CD14-positive monocyte (primary cell): ENCODE measurements around the gene AK1. TPM values are rescaled to one million over a fixed set of nuclear protein-coding genes. Genes with fewer than 3 reads are reported as not detected.

Experiments
- DNase-seq, 3 donors: peaks; one replicate each; pipeline ENCODE4 v3.0.0-alpha.2; 2011 to 2022
- H2AFZ ChIP-seq: 2 replicates; pipeline ENCODE4 v1.6.0; 2012; ENCODE audit warnings: mild to moderate bottlenecking, low read depth, low read length, inconsistent platforms; ENCODE audit not compliant: insufficient read depth, poor library complexity, severe bottlenecking
- H3K27ac ChIP-seq, 2 donors: 1 replicate in 1 of 2; 2 replicates in 1 of 2; pipeline ENCODE4 v1.5.1; 2012 to 2013; ENCODE audit warnings: low read length in 2 of 2, control low read depth in 1 of 2, inconsistent platforms in 1 of 2, low read depth in 1 of 2, mild to moderate bottlenecking in 1 of 2
- H3K27me3 ChIP-seq, 2 donors: one replicate each; pipeline versions ENCODE4 v1.6.0 to v1.6.1; 2011 to 2013; ENCODE audit warnings: low read length in 2 of 2; ENCODE audit not compliant: control insufficient read depth in 2 of 2, insufficient read depth in 2 of 2
- H3K36me3 ChIP-seq, 2 donors: replicated peaks in 1 of 2; 1 replicate in 1 of 2; 2 replicates in 1 of 2; pipeline versions ENCODE4 v1.5.1 to v1.6.1; 2012 to 2013; ENCODE audit warnings: low read length in 2 of 2, control low read depth in 1 of 2, inconsistent platforms in 1 of 2, mild to moderate bottlenecking in 1 of 2; ENCODE audit not compliant: insufficient read depth in 2 of 2, control insufficient read depth in 1 of 2
- H3K4me1 ChIP-seq, 2 donors: 1 replicate in 1 of 2; 2 replicates in 1 of 2; pipeline versions ENCODE4 v1.5.1 to v1.6.1; 2012 to 2013; ENCODE audit warnings: low read length in 2 of 2, control low read depth in 1 of 2, inconsistent platforms in 1 of 2, mild to moderate bottlenecking in 1 of 2, moderate library complexity in 1 of 2; ENCODE audit not compliant: insufficient read depth in 2 of 2, control insufficient read depth in 1 of 2
- H3K4me2 ChIP-seq: replicated peaks from 2 replicates; pipeline ENCODE3; 2012; ENCODE audit warnings: low read length, moderate library complexity, mild to moderate bottlenecking; ENCODE audit not compliant: poor library complexity, severe bottlenecking; ENCODE audit errors: extremely low read depth
- H3K4me3 ChIP-seq, 3 experiments: fragments of 200-600 bp in 1 of 3; sonication (generic) in 1 of 3; replicated peaks in 1 of 3; 1 replicate in 2 of 3; 2 replicates in 1 of 3; pipeline ENCODE4 v1.5.1; 2011 to 2013; ENCODE audit warnings: low read length in 3 of 3, mild to moderate bottlenecking in 3 of 3, control low read depth in 2 of 3, low read depth in 2 of 3, inconsistent platforms in 1 of 3, moderate library complexity in 1 of 3
- H3K79me2 ChIP-seq: 2 replicates; pipeline ENCODE4 v1.6.0; 2012; ENCODE audit warnings: mild to moderate bottlenecking, control low read depth, inconsistent platforms, low read length, moderate library complexity; ENCODE audit not compliant: insufficient read depth
- H3K9ac ChIP-seq: 2 replicates; pipeline ENCODE4 v1.6.0; 2017; ENCODE audit warnings: low read length, mild to moderate bottlenecking; ENCODE audit not compliant: insufficient read depth, poor library complexity, severe bottlenecking
- H3K9me3 ChIP-seq, 2 donors: replicated peaks in 1 of 2; 1 replicate in 1 of 2; 2 replicates in 1 of 2; pipeline versions ENCODE4 v1.5.1 to v1.6.1; 2012 to 2013; ENCODE audit warnings: low read length in 2 of 2, control low read depth in 1 of 2; ENCODE audit not compliant: control insufficient read depth in 1 of 2, insufficient read depth in 1 of 2
- H4K20me1 ChIP-seq: 2 replicates; pipeline ENCODE4 v1.6.0; 2012; ENCODE audit warnings: mild to moderate bottlenecking, low read length, control low read depth, moderate library complexity; ENCODE audit not compliant: insufficient read depth
- H3K27ac Mint-ChIP-seq, 7 donors: one replicate each; pipeline ENCODE4 v1.8.0; 2020; ENCODE audit warnings: mild to moderate bottlenecking in 7 of 7, mixed read lengths in 7 of 7, moderate library complexity in 6 of 7, inconsistent platforms in 2 of 7
- H3K27me3 Mint-ChIP-seq, 3 donors: one replicate each; pipeline ENCODE4 v1.8.0; 2021 to 2022; ENCODE audit warnings: low read depth in 3 of 3, mild to moderate bottlenecking in 3 of 3, mixed read lengths in 3 of 3, moderate library complexity in 3 of 3, inconsistent platforms in 1 of 3
- H3K36me3 Mint-ChIP-seq, 2 donors: one replicate each; pipeline ENCODE4 v1.8.0; 2020; ENCODE audit warnings: mixed read lengths in 2 of 2, inconsistent platforms in 1 of 2, mild to moderate bottlenecking in 1 of 2
- H3K4me1 Mint-ChIP-seq: one replicate; pipeline ENCODE4 v1.8.0; 2020; ENCODE audit warnings: mild to moderate bottlenecking, mixed read lengths
- H3K4me3 Mint-ChIP-seq, 2 donors: one replicate each; pipeline ENCODE4 v1.8.0; 2020; ENCODE audit warnings: mild to moderate bottlenecking in 2 of 2, mixed read lengths in 2 of 2, moderate library complexity in 1 of 2
- H3K9me3 Mint-ChIP-seq, 7 donors: one replicate each; pipeline ENCODE4 v1.8.0; 2020 to 2022; ENCODE audit warnings: mixed read lengths in 7 of 7, mild to moderate bottlenecking in 6 of 7, moderate library complexity in 6 of 7, inconsistent platforms in 2 of 7
- WGBS: methylation state at CpG from one replicate; pipeline ENCODE4 v1.1.5; 2013; ENCODE audit warnings: missing lambda C conversion rate; ENCODE audit not compliant: insufficient coverage; 5-methylcytosine and 5-hydroxymethylcytosine counted together
- intact Hi-C, 2 donors: fragments of 100-400 bp; cut with micrococcal nuclease; formaldehyde crosslinking; loops; one replicate each; pipeline versions ENCODE4 v1.15.0 to v1.15.1; 2023
- polyA plus RNA-seq, 3 donors: library from polyadenylated mRNA; depleted of rRNA in 1 of 3; unstranded in 2 of 3; stranded (reverse) in 1 of 3; fragments of 300-500 nt in 2 of 3; fragments of >200 nt in 1 of 3; fragmentation: Illumina TruSeq in 2 of 3; gene quantifications; 1 replicate in 2 of 3; 2 replicates in 1 of 3; pipeline ENCODE4 v1.2.3, GENCODE V29; 2012 to 2021
- TF ChIP-seq, protein P1 (sequence below): fragments of 200-600 bp; IDR thresholded peaks from one replicate; pipeline ENCODE4 v1.8.0; 2022; ENCODE audit warnings: antibody characterized with exemption, mild to moderate bottlenecking

AK1 gene
- polyA plus RNA-seq, 3 donors = 3.5 TPM; not detected in 2

DNA sequence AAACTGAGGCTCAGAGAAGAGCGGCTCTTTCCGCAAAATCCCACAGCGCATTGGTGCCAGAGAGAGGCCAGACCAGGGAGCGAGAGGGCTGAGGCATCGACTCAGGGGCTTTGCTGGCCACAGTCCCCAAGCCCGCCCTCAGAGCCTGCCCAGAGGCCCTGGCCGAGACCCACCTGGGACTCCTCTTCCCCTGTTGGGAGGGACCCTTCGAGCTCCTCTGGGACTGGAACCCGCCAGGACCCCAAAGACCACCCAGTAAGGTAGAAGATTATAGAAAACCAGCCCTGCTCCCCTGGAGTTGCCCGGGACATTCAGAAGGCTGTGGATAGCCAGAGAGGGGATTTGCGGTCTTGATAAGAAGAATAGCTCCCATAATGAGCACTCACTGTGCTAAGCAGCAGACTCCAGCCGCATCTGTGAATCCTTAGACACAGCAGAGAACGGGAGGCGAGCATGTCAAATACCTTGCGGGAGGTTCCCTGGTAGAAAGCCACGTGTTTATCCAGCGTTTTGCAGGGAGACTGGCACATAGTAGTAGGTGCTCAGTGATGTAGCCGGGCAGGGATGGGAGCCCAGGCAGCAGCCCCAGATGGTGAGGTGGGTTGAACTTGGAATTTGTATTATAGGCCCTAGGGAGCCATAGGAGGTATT, 651 bp upstream of the AK1 start:
- TF ChIP-seq, protein P1, sequence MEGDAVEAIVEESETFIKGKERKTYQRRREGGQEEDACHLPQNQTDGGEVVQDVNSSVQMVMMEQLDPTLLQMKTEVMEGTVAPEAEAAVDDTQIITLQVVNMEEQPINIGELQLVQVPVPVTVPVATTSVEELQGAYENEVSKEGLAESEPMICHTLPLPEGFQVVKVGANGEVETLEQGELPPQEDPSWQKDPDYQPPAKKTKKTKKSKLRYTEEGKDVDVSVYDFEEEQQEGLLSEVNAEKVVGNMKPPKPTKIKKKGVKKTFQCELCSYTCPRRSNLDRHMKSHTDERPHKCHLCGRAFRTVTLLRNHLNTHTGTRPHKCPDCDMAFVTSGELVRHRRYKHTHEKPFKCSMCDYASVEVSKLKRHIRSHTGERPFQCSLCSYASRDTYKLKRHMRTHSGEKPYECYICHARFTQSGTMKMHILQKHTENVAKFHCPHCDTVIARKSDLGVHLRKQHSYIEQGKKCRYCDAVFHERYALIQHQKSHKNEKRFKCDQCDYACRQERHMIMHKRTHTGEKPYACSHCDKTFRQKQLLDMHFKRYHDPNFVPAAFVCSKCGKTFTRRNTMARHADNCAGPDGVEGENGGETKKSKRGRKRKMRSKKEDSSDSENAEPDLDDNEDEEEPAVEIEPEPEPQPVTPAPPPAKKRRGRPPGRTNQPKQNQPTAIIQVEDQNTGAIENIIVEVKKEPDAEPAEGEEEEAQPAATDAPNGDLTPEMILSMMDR = no peak
- peak overlapping the region in 1 of 2 donors; percentile 82 for H3K4me3 Mint-ChIP-seq
- Histone ChIP-seq H3K27me3 (peaks cover 6 to 20% of the 10 kb centered on the region in 2 donors), H3K79me2 (no peaks in the 10 kb centered on the region), H3K4me2 (peak overlapping the region; percentile 63), H3K4me1 (peaks cover 3 to 10% of the 10 kb centered on the region in 2 donors), H3K27ac (no peak overlapping the region), H3K9me3 (no peaks in the 10 kb centered on the region), H3K4me3 (peak overlapping the region in 1 of 3 experiments; percentile 46), H3K9ac (no peak overlapping the region), H3K36me3 (no peaks in the 10 kb centered on the region), H2AFZ (no peak overlapping the region), H4K20me1 (no peaks in the 10 kb centered on the region)
- peaks cover 0 to 5% (median 0%) of the 10 kb centered on the region in 7 donors for H3K9me3 Mint-ChIP-seq
- peak overlapping the region in 1 of 7 donors; percentile 54 for H3K27ac Mint-ChIP-seq
- intact Hi-C loops = loop anchor here in 1 of 2 donors (10.0 kb wide), 1 partner anchor 373 kb away; no protein-coding TSS in a partner anchor
- H3K27me3 Mint-ChIP-seq = peaks cover 16 to 25% (median 18%) of the 10 kb centered on the region in 3 donors
- DNase-seq = no peak
- peaks cover 11% of the 10 kb centered on the region for H3K4me1 Mint-ChIP-seq
- no peaks in the 10 kb centered on the region for H3K36me3 Mint-ChIP-seq
- 82% methylated on average over 13 of the region's 18 CpGs for WGBS

DNA sequence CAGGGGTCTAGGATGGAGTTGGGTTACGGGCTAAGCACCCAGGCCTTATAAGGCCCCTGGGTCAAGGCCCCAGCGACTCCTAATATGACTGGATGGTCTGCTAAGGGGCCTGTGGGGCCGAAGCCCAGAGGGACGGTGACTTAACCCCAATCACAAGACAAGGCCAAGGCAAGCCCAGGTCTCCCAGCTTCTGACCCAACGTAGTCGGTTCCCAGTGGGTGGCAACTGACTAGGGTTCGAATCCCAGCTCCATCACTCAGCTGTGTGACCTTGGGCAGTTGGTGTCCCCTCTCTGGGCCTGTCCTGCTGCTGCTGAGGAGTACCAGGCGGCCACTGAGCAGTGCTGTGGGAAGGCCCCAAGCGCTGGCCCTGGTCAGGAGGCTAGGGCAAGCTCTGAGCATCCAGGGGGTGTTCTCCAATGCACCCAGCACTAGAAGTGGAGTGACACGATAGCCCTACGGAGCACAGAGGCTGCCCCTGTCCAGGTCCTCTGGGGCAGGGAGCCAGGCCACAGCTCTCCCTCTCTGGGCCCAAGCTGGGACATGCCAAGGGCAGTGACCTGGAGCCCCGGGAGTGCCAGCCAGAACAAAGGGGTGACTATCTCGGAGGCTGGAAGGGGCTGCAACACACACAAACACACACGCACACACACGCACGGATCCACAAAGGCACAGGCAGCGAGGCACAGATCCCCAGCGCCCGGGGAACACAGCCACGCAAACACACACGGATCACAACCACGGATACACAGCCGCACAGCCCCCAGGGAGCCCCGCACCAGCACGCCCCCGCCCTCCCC, 512 bp downstream of the AK1 start:
- H3K9me3 ChIP-seq = no peaks in the 10 kb centered on the region
- H3K4me1 Mint-ChIP-seq = peaks cover 7% of the 10 kb centered on the region
- H3K36me3 Mint-ChIP-seq = no peaks in the 10 kb centered on the region
- H3K27me3 ChIP-seq = peaks cover 6 to 20% of the 10 kb centered on the region in 2 donors
- H3K4me3 Mint-ChIP-seq = peak overlapping the region in 1 of 2 donors; percentile 84
- H3K27ac Mint-ChIP-seq = peak overlapping the region in 1 of 7 donors; percentile 50
- intact Hi-C loops = loop anchor here in 1 of 2 donors (10.0 kb wide), 1 partner anchor 372 kb away; no protein-coding TSS in a partner anchor
- no peak for DNase-seq
- no peaks in the 10 kb centered on the region for H3K79me2 ChIP-seq
- no peaks in the 10 kb centered on the region for H3K36me3 ChIP-seq
- H3K4me3 ChIP-seq = peak overlapping the region in 1 of 3 experiments; percentile 46
- H3K27ac ChIP-seq = no peak overlapping the region
- WGBS = 47% methylated on average over 21 of the region's 26 CpGs
- H4K20me1 ChIP-seq = no peaks in the 10 kb centered on the region
- H3K9ac ChIP-seq = peak overlapping the region; percentile 8
- H3K4me2 ChIP-seq = peak overlapping the region; percentile 63
- H3K27me3 Mint-ChIP-seq = peaks cover 16 to 25% (median 16%) of the 10 kb centered on the region in 3 donors
- H3K4me1 ChIP-seq = peaks cover 3 to 10% of the 10 kb centered on the region in 2 donors
- TF ChIP-seq, protein P1 = no peak
- H3K9me3 Mint-ChIP-seq = peaks cover 0 to 4% (median 0%) of the 10 kb centered on the region in 7 donors
- no peak overlapping the region for H2AFZ ChIP-seq
